ENCODE measurements around the gene S100A9.

GRCh38 chr1:153312570-153313186 is 45.0 kb upstream of the S100A9 start, which contains the start of gene PGLYRP3:
- TF ChIP-seq EZH2 (IDR thresholded peaks at IDR 0.05; ENCODE audit: low read length, unreplicated experiment) = no peak
- TF ChIP-seq, protein P1, sequence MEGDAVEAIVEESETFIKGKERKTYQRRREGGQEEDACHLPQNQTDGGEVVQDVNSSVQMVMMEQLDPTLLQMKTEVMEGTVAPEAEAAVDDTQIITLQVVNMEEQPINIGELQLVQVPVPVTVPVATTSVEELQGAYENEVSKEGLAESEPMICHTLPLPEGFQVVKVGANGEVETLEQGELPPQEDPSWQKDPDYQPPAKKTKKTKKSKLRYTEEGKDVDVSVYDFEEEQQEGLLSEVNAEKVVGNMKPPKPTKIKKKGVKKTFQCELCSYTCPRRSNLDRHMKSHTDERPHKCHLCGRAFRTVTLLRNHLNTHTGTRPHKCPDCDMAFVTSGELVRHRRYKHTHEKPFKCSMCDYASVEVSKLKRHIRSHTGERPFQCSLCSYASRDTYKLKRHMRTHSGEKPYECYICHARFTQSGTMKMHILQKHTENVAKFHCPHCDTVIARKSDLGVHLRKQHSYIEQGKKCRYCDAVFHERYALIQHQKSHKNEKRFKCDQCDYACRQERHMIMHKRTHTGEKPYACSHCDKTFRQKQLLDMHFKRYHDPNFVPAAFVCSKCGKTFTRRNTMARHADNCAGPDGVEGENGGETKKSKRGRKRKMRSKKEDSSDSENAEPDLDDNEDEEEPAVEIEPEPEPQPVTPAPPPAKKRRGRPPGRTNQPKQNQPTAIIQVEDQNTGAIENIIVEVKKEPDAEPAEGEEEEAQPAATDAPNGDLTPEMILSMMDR (conservative IDR thresholded peaks at IDR 0.05; ENCODE audit: low read depth, low read length) = 0 out of 2 replicates have a peak, but pooled peaks have one; percentile 16
